Stimulated activated CD4-positive, alpha-beta T cell treated with anti-CD3 and anti-CD28 coated beads, Interleukin-15, amount 100 ng/mL, for 48 hours (primary cell): ENCODE data around the gene CMBL.
"Not testable (repeated sequence)": the region's sequence is repeated elsewhere in the genome, so short reads cannot be mapped to it uniquely, and the experiment has no call there.

Source experiments
- DNase-seq, 2 donors: peaks; one replicate each; pipeline ENCODE4 v3.0.0-alpha.2; 2020; ENCODE audit warnings: low read depth in 2 of 2

CMBL gene

DNA sequence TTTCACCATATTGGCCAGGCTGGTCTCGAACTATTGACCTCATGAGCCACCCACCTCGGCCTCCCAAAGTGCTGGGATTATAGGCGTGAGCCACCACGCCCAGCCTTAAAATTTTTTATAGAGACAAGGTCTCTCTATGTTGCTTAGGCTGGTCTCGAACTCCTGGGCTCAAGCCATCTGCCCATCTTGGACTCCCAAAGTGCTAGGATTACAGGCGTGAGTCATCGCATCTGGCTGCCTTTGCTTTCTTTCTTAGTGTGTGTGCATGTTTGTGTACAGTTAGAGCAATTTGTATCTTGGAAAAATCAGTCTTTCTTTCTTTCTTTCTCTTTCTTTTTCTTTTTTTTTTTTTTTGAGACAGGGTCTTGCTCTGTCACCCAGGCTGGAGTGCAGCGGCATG, 22.3 kb downstream of the CMBL start:
- not testable (repeated sequence) for DNase-seq

DNA sequence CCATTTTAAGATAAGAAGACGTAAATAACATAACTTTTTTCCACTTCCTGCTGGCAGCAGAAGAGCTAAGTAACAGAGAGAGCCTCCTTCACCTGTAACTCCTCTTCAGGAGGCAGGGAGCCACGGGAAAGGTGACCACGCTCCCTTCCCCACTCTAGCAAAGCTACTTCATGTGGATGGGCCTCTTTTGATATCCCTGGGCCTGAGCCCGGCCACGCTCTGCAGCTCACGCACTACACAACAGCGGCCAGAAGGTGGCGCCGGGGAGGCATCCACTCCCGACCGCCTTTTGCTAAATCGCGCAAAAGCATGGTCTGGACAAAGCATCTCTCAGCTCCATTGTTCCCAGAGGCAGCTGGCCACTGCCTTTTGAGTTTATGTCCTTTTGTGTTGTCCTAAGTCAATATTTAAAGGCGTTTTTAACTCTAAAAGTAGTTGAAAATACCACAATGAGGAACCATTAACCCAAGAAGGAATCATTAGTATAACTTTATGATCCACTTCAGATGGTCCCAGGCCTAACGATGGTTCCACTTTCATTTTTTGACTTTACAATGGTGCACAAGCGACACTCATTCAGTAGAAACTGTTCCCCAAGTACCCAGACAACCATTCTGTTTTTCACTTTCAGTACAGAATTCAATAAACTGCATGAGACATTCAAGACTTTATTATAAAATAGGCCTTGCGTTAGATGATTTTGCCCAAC, 23.6 kb downstream of the CMBL start:
- DNase-seq = peak; percentile 62 to 69

DNA sequence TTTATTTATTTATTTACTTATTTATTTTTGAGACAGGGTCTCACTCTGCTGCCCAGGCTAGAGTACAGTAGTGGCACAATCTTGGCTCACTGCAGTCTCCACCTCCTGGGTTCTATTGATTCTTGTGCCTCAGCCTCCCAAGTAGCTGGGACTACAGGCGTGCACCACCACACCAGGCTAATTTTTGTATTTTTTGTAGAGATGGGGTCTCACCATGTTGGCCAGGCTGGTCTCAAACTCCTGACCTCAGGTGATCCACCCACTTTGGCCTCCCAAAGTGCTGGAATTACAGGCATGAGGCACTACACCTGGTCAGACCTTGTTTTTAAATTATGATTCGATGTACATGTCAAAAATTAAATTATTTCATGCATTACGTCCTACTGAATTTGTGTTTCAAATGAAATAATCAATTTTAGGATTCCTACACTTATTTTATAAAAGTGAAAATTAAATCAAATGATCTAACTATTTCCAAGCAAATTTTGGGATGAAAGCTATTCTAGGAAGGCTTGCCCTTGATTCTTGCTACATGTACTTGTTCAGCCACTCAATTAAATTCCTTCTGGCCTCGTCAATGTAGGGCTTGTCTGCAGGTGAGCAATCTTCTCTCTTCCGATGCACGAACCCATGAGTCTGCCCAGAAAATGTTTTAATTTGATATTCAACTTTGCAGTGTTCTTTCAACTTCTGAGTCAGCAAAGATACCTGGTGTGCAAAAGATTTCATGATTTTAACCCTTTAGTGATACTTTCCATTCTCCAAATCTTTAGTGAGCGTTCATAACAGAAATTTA, 27.6 kb downstream of the CMBL start:
- DNase-seq = no peak

DNA sequence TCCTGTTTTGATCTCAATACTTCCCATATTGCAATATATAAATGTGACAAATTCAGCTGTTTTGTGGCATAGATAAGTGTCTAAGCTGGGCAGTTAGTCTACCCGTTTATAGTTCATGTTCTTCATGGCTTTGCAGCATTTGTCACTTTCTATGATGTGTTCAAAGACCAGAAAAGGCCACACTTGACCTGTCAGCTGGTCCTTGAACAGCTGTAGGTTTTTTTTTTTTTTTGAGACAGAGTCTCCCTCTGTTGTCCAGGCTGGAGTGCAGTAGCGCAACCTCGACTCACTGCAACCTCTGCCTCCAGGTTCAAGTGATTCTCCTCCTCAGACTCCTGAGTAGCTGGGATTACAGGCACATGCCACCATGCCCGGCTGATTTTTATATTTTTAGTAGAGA, 28.4 kb downstream of the CMBL start:
- DNase-seq = no peak

DNA sequence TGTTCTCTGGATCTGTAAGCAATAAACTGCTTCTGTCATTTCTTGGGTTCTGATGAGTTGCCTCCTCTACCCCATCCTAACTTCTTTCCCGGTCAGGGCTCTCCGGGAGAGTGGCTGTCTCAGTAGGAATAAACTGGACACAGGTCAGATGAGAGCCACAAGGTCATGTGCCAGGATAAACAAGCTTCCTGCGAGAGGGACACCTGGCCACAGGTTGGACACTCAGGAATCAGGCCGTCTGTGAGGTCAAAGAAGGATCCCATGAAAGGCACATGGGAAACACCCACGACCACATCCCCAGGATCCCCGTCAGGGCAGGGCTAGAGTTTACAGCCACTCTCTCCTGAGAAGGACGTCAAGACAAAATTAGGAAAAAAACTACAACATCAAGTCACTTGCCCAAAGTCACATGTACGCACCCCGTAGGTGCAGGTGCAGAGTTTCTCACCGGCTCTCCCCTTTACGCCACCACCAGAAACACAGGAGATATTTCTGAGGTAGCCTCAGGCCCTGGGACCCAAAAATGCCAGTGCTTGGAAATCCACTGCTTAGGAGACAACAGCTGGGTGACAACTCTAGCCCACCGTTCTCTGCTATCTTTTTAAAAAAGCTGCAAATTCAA, 28.9 kb downstream of the CMBL start:
- DNase-seq = no peak

DNA sequence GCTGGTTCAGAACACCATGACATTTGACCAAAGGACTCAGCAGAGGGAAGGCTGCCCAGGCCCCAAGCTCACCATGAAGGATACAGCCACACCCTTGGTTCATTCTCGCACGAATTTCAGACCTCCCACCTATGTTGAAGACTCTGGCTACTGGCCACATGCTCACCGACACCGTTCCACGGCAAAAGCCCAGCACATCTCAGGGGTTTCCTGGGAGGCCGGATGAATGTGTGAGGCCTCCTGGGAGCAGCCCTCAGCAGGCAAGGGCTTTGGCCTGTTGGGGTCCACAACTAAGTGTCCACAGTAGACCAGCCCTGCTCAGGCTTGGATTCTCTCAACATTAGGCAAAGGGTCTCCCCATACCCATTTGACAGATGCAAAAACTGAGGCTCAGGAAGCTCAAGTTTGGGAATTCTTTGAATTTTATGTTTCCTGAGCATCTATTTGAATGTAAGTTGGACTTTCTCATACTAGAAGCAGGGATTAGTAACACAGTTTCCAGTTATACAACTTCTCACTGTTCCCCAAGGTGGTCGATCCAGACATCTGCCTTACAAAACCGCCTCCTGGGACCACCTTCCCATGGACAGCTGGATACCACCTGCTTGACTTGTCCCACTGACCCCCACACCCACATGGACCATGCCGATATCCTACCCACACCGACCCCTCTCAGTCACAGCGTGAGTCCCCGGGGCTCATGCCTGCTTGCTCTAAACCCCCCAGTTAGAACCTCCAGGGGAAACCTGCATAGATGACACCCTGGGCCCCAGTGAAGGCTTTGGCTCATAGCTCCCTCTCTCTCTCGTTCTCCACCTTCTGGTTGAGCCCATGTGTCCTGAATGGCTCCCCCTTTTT, 29.7 kb downstream of the CMBL start:
- no peak for DNase-seq

DNA sequence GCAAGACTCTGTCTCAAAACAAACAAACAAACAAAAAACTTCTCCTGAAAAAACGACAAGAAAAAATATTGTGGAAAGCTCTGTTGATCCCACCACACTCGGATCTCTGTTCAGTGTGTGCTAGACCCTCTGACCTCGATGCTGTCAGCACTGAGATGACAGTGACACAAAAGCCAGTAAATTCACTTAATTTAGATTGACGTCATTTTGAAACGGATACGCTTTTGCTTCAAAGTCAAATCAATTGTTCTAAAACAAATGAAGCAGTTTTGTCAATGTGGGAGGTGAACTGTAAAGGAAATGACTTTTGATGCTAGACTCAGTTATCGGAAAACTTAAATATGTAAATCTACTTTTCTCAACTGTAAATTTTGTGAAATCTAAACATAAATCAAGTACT, 31.0 kb downstream of the CMBL start:
- DNase-seq = no peak

DNA sequence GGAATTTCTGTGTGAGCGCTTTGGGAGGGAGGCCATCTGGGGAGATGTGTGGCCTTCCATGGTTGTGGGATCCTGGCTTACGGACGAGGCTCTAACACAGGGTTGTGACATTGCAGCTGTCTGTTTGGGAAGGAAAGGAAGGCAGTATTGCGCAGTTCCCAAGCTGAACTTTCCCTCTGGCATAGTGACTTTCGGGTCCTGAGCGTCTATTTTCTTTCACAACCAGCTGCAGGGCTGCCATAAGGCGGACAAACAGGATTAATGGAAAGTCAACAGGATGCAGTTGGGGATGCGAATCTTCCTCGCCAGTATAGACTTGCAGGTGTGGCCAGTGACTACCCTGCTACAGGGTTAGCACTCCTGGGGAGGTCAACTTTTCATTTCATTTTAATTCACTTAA, 31.7 kb downstream of the CMBL start:
- no peak for DNase-seq

DNA sequence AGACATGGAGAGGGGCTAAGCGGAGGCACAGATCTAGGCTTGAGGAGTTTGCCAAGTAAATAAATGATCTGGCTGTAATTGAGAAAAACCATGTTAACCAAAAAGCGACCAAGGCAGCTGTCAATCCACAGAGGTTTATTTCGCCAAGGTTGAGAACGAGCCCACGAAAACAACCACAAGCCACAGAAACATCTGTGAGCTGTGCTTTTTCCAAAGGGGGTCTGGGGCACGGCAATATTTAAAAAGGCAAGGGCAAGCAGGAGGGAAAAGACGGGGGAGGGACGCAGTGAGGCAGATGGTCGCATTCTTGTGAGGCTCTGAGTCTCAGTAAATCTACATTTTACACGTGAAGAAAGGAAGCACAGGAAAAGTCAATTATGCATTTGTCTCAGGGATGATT, 32.2 kb downstream of the CMBL start:
- DNase-seq = no peak

DNA sequence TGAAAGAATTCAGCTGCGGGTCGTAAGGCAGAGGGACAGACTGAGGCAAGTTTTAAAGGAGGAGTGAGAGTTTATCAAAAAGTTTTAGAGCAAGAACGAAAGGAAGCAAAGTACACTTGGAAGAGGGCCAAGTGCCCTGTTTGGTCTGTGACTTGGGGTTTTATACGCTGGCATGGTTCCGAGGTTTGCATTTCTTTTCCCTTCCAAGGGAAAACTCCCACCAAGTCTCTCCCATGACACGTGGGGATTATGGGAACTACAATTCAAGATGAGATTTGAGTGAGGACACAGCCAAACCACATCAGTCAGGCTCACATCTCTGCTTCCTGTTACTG, 34.9 kb downstream of the CMBL start:
- DNase-seq = not testable (repeated sequence)

DNA sequence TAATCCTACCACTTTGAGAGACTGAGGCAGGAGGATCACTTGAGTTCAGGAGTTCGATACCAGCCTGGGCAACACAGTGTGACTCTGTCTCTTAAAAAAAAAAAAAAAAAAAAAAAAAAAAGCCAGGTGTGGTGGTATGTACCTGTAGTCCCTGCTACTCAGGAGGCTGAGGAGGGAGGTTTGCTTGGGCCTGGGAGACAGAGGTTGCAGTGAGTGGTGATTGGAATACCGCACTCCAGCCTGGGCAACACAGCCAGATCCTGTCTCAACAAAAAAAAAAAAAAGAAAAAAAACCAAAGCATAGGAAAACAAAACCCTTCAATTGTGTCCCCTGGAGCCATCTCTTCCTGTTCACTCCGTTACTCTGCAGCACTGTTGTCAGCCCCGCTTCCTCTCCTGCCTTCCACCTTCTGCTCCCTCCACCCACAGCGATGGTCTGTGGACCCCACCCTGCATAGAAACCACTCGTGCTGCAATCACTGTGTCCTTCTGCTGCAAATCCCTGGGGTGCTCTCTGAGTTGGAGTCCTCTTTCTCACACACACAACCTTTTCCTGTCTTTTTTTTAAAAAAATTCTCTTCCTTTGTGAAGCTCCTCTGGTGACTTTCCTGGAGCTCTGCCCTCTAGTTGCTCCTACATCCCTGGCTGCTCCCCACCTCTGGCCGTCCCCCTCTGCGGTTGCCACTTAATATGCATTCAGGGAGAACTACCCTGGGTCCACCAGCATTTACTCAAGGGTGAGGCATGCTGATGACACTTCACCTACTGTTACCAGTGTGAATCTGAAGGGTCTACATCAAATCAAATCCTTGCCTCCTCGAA, 35.4 kb downstream of the CMBL start:
- DNase-seq = no peak

DNA sequence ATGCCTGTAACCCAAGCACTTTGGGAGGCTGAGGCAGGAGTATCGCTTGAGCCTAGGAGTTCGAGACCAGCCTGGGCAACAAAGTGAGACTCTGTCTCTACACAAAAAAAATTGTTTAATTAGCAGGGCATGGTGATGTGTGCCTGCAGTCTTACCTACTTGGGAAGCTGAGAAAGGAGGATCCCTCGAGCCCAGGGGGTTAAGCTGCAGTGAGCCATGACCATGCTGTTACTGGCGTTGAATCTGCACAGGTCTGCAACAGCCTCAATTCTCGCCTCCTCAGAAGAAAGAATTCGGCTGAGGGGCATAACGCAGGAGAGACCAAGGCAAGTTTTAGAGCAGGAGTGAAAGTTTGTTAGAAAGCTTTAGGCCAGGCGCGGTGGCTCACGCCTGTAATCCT, 39.6 kb downstream of the CMBL start:
- DNase-seq = no peak

DNA sequence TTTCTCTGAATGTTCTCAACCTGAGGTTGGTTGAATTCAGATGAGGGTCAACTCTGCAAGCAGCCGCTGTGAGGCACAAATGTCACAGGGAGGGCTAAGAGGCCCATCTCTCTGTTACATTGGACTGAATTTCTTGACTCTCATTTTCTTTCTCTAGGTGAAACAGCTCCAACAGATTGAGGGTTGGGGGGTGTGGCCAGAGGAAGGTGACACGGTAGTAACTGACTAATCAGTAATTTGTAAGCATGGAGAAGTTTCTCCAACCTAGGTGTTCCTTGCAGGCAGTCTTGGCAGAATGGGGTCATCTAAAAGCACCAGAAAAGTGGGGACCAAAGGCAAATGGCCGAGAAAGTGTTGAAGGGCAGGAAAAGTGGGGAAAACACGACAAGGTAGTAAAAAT, 40.9 kb downstream of the CMBL start:
- DNase-seq = no peak

DNA sequence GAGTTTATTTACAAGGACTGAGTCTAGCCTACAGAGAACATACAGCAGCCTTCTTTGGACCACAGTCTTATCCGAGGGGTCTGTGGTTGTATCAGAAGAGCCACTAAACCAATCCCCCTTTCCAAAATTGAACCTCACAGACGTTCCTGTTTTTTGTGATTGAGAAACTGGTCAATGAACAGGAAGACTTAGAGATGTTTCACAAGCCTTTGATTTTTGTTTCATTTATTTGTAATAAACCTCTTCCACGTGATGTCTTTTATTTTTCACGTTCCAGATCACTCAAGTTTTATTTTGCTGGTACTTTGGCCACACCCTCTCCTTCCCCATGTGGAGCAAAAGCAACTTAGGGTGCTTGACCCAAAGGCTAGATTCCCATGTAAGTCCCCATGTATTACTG, 41.6 kb downstream of the CMBL start:
- no peak for DNase-seq

DNA sequence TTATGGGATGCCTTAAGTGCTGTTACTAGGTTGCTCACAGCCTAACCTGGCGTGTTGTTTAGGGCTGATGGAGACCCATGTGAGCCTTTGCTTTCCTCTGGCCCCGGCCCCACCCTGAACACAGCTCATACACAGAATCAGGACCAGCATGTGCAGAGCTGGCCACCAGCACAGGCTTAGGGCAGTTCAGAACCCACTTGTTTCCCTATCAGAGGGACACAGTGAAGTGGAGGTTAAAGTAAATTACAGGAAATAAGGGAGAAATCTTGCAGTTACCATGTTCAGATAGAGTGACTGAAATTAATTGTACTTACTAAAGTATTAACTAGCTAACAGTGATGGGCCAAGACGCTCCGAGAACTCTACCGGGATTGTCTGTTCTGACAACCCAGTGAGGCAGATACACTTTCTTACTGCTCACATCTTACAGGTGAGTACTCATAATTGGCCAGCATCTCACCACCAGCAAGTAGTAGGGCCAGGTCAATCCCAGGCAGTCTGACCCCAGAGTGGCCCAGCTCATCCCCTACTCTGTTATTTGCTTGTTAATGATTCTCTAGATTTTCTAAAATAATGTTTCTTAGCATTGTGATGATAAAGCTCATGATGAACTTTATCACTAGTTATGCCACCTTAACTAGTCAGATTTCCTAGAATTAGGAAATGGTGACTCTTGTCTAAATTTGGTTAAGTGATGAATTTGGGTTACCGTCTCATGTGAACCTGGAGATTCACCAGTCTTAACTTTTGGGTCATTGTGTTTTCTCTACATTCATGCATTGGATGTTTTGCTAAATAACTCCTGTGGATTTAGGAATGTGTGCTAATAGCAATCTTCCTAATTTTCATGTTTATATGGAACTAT, 42.2 kb downstream of the CMBL start:
- no peak for DNase-seq

DNA sequence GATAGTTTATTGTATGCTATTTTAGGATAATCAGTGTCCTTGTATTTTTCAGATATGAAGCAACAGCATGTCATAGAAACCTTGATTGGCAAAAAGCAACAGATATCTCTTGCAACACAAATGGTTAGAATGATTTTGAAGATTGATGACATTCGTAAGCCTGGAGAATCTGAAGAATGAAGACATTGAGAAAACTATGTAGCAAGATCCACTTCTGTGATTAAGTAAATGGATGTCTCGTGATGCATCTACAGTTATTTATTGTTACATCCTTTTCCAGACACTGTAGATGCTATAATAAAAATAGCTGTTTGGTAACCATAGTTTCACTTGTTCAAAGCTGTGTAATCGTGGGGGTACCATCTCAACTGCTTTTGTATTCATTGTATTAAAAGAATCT, 43.1 kb downstream of the CMBL start:
- DNase-seq = no peak

DNA sequence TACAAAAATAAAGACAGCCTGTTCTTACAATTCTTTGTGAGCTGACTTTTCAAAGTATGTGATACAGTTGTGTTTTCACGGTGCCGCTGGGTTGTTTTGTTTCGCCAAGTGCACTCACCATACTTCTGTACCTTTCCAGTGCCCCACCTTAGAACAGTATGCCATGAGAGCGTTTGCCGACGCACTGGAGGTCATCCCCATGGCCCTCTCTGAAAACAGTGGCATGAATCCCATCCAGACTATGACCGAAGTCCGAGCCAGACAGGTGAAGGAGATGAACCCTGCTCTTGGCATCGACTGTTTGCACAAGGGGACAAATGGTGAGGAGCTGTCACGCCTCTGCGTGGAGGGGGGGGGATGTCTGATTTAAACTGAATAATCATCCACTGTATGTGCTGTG, 44.7 kb downstream of the CMBL start:
- no peak for DNase-seq

DNA sequence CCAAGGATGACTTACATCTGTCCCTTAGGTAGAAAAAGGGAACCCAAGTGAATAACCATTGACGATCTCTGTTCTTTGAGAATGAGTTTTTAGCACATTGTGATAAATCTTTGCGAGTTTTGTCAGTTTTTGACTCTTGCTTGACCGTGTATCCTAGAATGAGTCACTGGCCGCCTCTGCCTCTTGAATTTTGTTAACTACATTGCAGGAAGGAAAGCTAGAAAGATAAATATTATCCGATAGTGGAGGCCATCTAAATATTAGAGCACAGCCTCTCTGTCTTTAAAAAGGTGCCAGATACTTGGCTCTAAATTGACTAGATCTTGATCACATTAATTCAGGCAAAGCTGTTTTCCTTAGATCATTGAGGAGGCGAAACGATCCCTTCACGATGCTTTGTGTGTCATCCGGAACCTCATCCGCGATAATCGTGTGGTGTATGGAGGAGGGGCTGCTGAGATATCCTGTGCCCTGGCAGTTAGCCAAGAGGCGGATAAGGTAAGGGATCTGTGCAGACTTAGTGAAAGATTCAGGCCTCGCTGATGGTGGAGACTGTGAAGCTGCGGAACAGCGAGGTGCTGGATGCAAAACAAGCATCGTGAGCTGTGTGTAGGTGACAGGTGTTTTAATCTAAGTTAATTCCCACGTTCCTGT, 45.5 kb downstream of the CMBL start:
- DNase-seq = no peak

DNA sequence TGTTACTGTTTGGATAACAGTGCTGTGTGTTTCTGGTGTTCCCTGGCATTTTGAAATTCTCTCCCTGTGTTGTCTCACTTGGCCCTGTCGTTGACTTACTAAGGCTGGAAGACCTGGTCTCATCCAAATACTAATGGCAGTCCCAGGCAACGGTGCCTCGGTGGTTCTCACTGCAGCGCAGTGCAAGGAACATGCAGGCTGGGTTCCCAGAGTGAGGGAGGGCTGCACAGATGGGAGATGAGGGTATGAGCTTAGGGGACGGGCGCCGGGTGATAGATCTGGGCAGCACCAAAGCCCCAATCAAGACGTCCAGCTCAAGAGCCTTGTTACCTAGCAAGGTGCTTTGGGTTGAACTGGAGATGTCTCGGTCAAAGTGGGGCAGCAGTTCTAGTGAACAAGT, 46.6 kb downstream of the CMBL start:
- DNase-seq = no peak

DNA sequence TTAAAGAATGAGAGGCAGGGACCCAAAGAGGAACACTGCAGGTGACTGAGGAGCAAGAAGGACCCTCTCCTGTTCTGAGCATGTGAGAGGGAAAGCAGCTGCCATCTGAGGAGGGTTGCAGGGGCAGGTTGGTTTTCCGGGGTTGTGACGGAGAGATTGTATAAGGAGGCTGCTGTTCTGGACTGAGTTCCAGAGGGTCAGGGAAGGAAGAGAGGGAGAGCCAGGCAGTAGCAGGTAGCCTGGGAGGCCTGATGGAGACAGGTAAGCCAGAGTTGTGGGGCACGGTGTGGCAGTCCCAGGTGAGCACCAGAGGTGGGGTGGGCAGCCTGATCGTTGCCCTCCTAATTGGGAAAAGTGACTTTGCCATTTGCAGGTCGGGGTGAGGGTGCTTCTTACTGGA, 47.8 kb downstream of the CMBL start:
- no peak for DNase-seq
